Skeletal muscle satellite cell (primary cell): ENCODE results near the gene ZSWIM6. TPM values are rescaled to one million over a fixed set of nuclear protein-coding genes. Genes with fewer than 3 reads are reported as not detected.

Experiments used
- H3K27me3 ChIP-seq: 2 replicates; pipeline ENCODE4 v1.7.0; 2013; ENCODE audit warnings: low read length; ENCODE audit not compliant: control insufficient read depth, insufficient read depth
- H3K36me3 ChIP-seq: 2 replicates; pipeline ENCODE4 v1.7.0; 2013; ENCODE audit warnings: mild to moderate bottlenecking, control low read depth, low read length; ENCODE audit not compliant: insufficient read depth
- H3K4me1 ChIP-seq: 2 replicates; pipeline ENCODE4 v1.7.0; 2013; ENCODE audit warnings: low read length; ENCODE audit not compliant: control insufficient read depth, insufficient read depth
- H3K4me2 ChIP-seq: 2 replicates; pipeline ENCODE4 v1.7.0; 2013; ENCODE audit warnings: mild to moderate bottlenecking, low read length
- H3K4me3 ChIP-seq: 2 replicates; pipeline ENCODE4 v1.7.0; 2013; ENCODE audit warnings: low read length
- H3K9ac ChIP-seq: 2 replicates; pipeline ENCODE4 v1.7.0; 2013; ENCODE audit warnings: mild to moderate bottlenecking, low read depth, low read length, moderate library complexity
- H3K9me3 ChIP-seq: replicated peaks from 2 replicates; pipeline ENCODE4 v1.7.0; 2013; ENCODE audit warnings: mild to moderate bottlenecking, control low read depth, low read length
- total RNA-seq: library from RNA; depleted of rRNA; stranded (reverse); fragments of >200 nt; gene quantifications from 2 replicates; pipeline ENCODE4 v1.2.3, GENCODE V29; 2012; rRNA removed

ZSWIM6 gene
- 7.9 and 10.0 TPM in 2 replicates for total RNA-seq

DNA sequence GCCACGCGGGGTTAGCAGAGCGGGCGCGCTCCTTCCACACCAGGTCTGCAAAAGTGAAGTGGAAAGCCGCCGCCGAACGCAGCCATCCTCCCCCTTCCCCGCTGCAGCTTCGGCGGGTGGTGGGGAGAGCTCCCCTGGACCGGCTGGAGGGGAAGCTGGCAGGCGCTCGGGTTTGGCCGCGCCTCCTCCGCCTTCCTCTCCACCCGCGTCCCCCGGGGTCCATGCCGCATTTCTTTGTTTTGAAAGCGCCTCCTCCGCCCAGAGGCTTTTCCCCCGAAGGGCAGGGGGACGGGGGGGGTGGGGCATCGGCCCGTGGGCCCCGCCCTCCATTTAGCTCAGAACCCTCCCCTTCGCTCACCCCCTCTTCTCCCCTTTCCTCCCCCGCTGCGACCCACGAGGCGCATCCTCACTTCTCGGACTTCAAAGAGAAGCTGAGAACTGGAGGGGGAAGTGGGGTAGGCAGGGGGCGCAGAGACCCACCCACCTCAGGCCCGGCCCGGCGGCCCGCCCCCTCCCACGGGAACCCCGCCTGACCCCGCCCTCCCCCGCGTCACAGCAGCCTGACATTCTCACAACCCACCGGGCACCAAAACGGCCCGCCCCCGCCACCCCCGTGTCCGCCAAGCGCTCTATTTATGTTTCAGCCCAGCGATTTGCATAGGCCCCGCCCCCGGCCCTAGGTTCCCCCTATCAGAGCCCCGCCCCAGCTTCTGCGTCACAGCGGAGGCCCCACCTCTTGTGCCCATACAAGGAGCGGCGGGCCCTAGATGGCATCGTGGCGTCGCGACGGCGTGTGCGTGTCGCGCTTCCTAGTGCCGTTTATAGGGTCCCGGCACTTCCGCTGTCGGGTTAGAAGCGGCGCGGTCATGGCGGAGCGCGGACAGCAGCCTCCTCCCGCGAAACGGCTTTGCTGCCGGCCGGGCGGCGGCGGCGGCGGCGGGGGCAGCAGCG lies at the start of gene ZSWIM6:
Gene ZSWIM6, plus strand, starts transcription at position 852 of the 951 bp plus-strand sequence. Its CDS starts 15 bp downstream, at position 867.
- H3K4me1 ChIP-seq = peaks cover 34% of the 10 kb centered on the region
- H3K4me2 ChIP-seq = peak within 1 kb of the TSS; percentile 94
- H3K9me3 ChIP-seq = no peaks in the 10 kb centered on the region
- peak within 1 kb of the TSS; percentile 95 for H3K9ac ChIP-seq
- H3K4me3 ChIP-seq = peak within 1 kb of the TSS; percentile 92
- H3K36me3 ChIP-seq = peaks cover 1% of the 10 kb centered on the region
- H3K27me3 ChIP-seq = no peaks in the 10 kb centered on the region

DNA sequence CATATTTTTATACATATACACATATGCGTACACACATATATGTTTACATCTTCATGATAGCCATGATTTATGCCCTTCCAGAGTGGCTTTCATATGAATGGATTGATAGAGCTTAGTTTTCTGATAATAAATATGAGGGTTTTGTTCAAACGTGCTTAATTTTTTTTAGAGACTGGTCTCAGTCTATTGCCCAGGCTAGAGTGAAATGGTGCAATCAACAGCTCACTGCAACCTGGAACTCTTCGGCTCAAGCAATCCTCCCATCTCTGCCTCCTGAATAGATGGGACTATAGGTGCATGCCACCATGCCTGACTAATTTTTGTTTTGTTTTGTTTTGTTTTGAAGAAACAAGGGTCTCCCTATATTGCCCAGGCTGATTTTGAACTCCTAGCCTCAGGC lies 48.6 kb upstream of the ZSWIM6 start:
- Histone ChIP-seq H3K4me2 (no peak overlapping the region), H3K9ac (no peak overlapping the region), H3K4me1 (peaks cover 33% of the 10 kb centered on the region), H3K36me3 (no peaks in the 10 kb centered on the region), H3K9me3 (no peaks in the 10 kb centered on the region), H3K27me3 (no peaks in the 10 kb centered on the region), H3K4me3 (no peak overlapping the region)

- H3K4me2 ChIP-seq = no peak overlapping the region
- H3K4me1 ChIP-seq = peaks cover 32% of the 10 kb centered on the region
- H3K36me3 ChIP-seq = no peaks in the 10 kb centered on the region
- no peak overlapping the region for H3K9ac ChIP-seq
- H3K4me3 ChIP-seq = no peak overlapping the region
- H3K9me3 ChIP-seq = no peaks in the 10 kb centered on the region
- no peaks in the 10 kb centered on the region for H3K27me3 ChIP-seq
Measured at GRCh38 chr5:61285531-61285930, 46.5 kb upstream of the ZSWIM6 start.

DNA sequence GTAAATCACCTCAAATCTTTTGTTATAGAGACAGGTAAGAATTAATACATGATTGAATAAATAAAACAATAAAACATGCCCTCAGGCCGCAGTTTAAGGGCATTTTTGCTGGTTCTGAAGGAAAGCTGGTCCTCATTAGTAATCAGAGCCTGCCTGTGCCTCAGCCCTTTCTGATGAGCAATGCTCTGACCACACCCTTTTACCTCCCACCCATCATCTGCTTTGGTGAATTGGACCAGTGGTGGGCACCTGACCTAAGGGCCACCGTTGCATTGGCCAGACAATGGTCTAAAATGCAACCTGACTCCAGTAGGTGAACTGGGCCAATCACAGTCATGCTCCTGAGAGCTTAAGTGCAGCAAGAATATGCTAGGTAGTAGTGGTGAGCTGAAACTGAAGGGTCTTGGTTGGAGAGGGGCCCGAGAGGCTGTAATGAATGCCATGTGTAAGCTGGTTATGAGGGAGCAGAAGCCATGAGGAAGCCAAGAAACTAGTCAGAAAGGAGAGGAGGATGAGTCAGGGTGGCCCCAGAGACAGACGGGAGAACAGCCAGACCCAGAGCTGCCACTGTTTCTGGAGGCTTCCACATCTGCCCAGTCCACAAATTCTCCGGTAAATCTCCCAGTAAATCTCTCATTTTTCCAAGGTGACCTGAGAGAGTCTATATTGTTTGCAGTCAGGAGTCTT lies 45.5 kb upstream of the ZSWIM6 start:
- H3K9me3 ChIP-seq = no peaks in the 10 kb centered on the region
- peaks cover 33% of the 10 kb centered on the region for H3K4me1 ChIP-seq

GRCh38 chr5:61287474-61287873 lies 44.6 kb upstream of the ZSWIM6 start:
- Histone ChIP-seq H3K4me3 (no peak overlapping the region), H3K9ac (no peak overlapping the region), H3K4me2 (no peak overlapping the region), H3K4me1 (peaks cover 33% of the 10 kb centered on the region), H3K36me3 (no peaks in the 10 kb centered on the region), H3K27me3 (no peaks in the 10 kb centered on the region), H3K9me3 (no peaks in the 10 kb centered on the region)

More for the DNA sequence above, 45.5 kb upstream of the ZSWIM6 start:
- no peaks in the 10 kb centered on the region for H3K36me3 ChIP-seq
- no peaks in the 10 kb centered on the region for H3K27me3 ChIP-seq
- H3K4me3 ChIP-seq = no peak overlapping the region
- H3K4me2 ChIP-seq = no peak overlapping the region
- H3K9ac ChIP-seq = no peak overlapping the region

- H3K4me2 ChIP-seq = no peak overlapping the region
- no peaks in the 10 kb centered on the region for H3K36me3 ChIP-seq
- H3K4me1 ChIP-seq = peaks cover 33% of the 10 kb centered on the region
- H3K4me3 ChIP-seq = no peak overlapping the region
- H3K9ac ChIP-seq = no peak overlapping the region
- no peaks in the 10 kb centered on the region for H3K27me3 ChIP-seq
- H3K9me3 ChIP-seq = no peaks in the 10 kb centered on the region
Measured at GRCh38 chr5:61289241-61289640, 42.8 kb upstream of the ZSWIM6 start.

DNA sequence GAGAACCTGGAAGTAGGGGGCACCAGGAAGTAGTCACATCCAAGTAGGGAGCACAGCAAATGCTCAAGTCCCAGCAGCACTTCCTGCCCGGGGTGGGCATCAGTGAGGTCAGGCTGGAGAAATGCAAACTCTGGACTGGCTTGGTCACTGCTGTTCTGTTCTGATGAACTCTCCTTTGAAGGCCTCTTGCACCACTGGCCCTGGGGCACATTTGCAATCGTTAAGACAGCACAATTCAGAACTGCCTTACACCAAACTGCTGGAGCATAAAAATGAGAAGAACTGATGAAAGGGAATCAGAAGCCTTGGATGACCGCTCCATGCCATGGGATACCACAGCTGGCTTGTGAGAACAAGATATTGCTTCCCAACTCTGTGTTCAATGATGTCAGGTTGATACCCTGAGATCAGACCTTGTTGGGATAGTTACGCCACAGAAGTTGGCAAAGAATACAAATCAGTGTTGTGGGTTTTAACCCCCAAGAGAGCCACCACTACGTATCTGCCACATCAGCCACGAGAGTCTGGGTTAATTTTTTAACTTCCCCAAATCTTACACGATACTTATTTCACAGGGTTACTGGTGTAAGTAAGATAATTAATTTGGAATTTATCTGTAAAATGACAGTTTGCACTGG lies 42.3 kb upstream of the ZSWIM6 start:
- Histone ChIP-seq H3K9ac (no peak overlapping the region), H3K36me3 (no peaks in the 10 kb centered on the region), H3K4me3 (no peak overlapping the region)

DNA sequence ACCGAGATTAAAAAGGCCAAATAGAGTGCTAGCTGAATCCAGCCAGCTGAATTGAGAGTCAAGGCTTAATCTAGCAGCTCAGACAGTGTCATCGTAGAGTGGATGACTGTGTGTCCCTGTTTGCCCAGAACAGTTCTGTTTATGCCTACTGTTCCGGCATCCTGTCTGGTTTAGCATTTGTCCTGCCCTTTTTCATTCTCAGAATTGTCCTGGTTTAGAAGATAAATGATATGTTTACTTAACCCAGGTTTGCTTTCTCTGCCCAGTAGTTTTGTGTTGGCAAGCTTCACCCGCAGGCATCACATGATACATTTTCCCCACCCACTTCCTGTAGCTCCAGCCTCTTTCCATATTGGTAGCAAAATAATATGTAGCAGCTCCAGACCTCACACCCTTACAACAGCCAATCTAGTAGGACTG lies 41.3 kb upstream of the ZSWIM6 start:
- Histone ChIP-seq H3K4me2 (peak overlapping the region; percentile 5), H3K36me3 (no peaks in the 10 kb centered on the region), H3K4me1 (peaks cover 34% of the 10 kb centered on the region), H3K4me3 (no peak overlapping the region), H3K9me3 (no peaks in the 10 kb centered on the region), H3K9ac (no peak overlapping the region), H3K27me3 (no peaks in the 10 kb centered on the region)

More for the DNA sequence above, 42.3 kb upstream of the ZSWIM6 start:
- Histone ChIP-seq H3K27me3 (no peaks in the 10 kb centered on the region), H3K4me2 (no peak overlapping the region), H3K4me1 (peaks cover 33% of the 10 kb centered on the region), H3K9me3 (no peaks in the 10 kb centered on the region)

DNA sequence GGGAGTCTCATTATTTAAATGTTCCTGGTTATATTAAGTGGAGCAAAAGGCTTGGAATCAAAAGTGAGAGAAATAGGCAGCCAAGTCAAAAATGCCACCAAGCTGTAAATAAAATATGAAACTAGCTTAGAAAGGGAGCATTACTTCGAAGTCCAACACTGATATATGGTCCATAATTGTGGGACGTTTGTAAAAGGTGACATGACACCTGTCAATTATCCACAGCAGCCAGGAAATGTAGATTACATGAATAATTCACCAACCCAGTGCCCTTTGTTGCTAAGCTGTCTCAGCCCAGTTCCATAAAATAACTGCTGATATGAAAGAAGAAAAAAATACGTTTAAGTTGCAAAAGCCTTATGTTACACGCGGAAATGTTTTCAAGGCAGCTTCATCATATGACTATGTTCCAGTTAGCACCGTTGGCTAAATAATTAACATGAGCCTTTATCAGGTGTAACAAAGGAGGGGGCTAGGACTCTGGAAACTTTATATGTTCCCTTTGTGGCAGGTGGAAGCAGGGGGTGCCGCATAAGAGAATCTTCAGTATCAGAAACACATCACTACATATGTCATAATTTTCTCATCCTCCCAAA lies 39.9 kb upstream of the ZSWIM6 start:
- Histone ChIP-seq H3K27me3 (no peaks in the 10 kb centered on the region), H3K4me3 (no peak overlapping the region)

DNA sequence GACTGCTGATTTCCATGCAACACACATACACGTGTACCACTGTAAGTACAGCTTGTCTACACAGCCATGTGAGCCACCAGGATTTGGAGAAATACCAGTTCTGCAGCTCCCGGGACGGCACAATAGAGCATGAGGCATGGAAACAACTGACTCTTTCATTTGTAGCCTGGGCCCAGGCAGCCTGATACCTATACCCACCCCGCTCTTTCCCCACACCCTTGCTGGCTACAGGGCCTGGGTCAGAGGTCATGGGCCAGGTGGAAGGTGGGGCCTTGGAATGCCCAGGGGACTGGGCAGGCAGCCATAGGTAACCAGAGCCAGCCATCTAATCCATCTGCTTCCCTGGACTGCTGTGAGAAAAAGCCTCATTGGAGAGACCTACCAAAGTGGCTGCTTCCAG lies 39.0 kb upstream of the ZSWIM6 start:
- Histone ChIP-seq H3K9me3 (no peaks in the 10 kb centered on the region), H3K36me3 (no peaks in the 10 kb centered on the region), H3K4me3 (no peak overlapping the region), H3K9ac (no peak overlapping the region), H3K4me1 (peaks cover 27% of the 10 kb centered on the region), H3K4me2 (no peak overlapping the region), H3K27me3 (no peaks in the 10 kb centered on the region)

More for the DNA sequence above, 39.9 kb upstream of the ZSWIM6 start:
- H3K9ac ChIP-seq = no peak overlapping the region
- H3K4me2 ChIP-seq = no peak overlapping the region
- H3K4me1 ChIP-seq = peaks cover 33% of the 10 kb centered on the region
- no peaks in the 10 kb centered on the region for H3K36me3 ChIP-seq
- H3K9me3 ChIP-seq = no peaks in the 10 kb centered on the region

DNA sequence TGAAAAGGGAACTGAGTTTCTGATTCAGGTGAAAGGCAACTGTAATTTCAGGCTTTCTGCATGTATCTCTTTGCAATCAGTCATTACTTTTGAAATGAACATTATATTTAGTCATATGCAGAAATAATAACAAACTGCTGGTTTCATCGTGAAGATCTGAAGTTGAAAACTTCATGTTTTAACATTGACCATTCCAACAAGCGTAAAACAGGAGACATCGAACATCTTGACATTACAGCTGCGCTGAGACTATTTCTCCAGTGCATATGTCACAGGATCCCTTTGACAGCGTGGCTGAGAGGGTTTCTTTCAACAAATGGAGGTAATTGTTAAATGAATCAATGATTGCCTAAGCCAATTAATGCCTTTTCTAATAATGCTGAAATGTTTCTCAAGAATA lies 38.2 kb upstream of the ZSWIM6 start:
- no peak overlapping the region for H3K4me3 ChIP-seq
- H3K36me3 ChIP-seq = no peaks in the 10 kb centered on the region
- peaks cover 31% of the 10 kb centered on the region for H3K4me1 ChIP-seq
- no peaks in the 10 kb centered on the region for H3K27me3 ChIP-seq
- no peaks in the 10 kb centered on the region for H3K9me3 ChIP-seq
- no peak overlapping the region for H3K9ac ChIP-seq
- no peak overlapping the region for H3K4me2 ChIP-seq
